ENCODE measurements around the gene ESYT2.

- TF ChIP-seq YY1 (IDR thresholded peaks at IDR 0.05; ENCODE audit: insufficient read depth, insufficient read length) (no peak), ZNF274 (IDR thresholded peaks at IDR 0.05; ENCODE audit: low read depth, low read length) (no peak)
Measured at GRCh38 chr7:158733775-158734494, 95.4 kb downstream of the ESYT2 start.
